ENCODE data around the gene C3AR1. TPM values are rescaled to one million over a fixed set of nuclear protein-coding genes. Genes with fewer than 3 reads are reported as not detected.
A peak's percentile ranks its signal among the peaks of the same experiment; 100 is the strongest.

The C3AR1 gene
- total and polyA plus RNA-seq, 2 of the 13 experiments (the other 11 are each of a cell fraction or from before 2014, with no cell fraction given): not detected

- Histone ChIP-seq H3K36me3 (replicated peaks in 1 of 2; ENCODE audit: control insufficient read depth in 1 of 2, insufficient read depth in 2 of 2, low read length in 2 of 2) (no peaks in the 10 kb centered on the region), H3K9me3 (ENCODE audit: low read length) (no peaks in the 10 kb centered on the region), H3K27ac (ENCODE audit: extremely low read length, insufficient read depth, low read length) (no peak overlapping the region), H3K27me3 (ENCODE audit: control insufficient read depth in 1 of 2, insufficient read depth in 2 of 2, low read length in 2 of 2) (peaks cover 0 to 2% of the 10 kb centered on the region in 2 experiments; a peak in 2 of 5 replicates), H3K9ac (ENCODE audit: insufficient read depth, low read depth, low read length) (no peak overlapping the region), H4K20me1 (ENCODE audit: insufficient read depth, low read length) (no peaks in the 10 kb centered on the region), H3K4me1 (ENCODE audit: insufficient read depth, low read length) (peaks cover 11% of the 10 kb centered on the region), H3K4me3 (replicated peaks in 1 of 3; ENCODE audit: insufficient read depth in 1 of 3, low read depth in 2 of 3, low read length in 3 of 3) (no peak overlapping the region), H2AFZ (ENCODE audit: low read length) (no peak overlapping the region), H3K79me2 (ENCODE audit: insufficient read depth, low read length) (no peaks in the 10 kb centered on the region), H3K4me2 (ENCODE audit: low read depth, low read length) (no peak overlapping the region)
- ChIA-PET POLR2A (interaction anchor here (0.5 kb wide), 1 partner anchor 1005 kb away, joined by 4 read pairs; no protein-coding TSS in a partner anchor), CTCF (ENCODE audit: low intra/inter-chr PET ratio, low total read pairs) (no interaction called here)
- DNase-seq (ENCODE audit: low spot score) (no peak), ATAC-seq (no peak), FAIRE-seq (no peak)
- in situ Hi-C loops (cut with HindIII; ENCODE audit: extremely low pct_ligation_motif_present, low pct_unique_long_range_greater_than_20kb): no loop called here
- WGBS (ENCODE audit: low lambda C conversion rate): 5% methylated on average over 4 of the region's 4 CpGs
- TF ChIP-seq CEBPB (IDR thresholded peaks at IDR 0.05; ENCODE audit: borderline replicate concordance, low read depth, low read length) (peak; percentile 27; the same call in 1 of the 2 replicates), PRPF4 (IDR thresholded peaks at IDR 0.05; ENCODE audit: low read depth, low read length, poor library complexity, severe bottlenecking) (no peak), USF2 (IDR thresholded peaks at IDR 0.05; ENCODE audit: low read depth, low read length) (no peak), USF2 (CRISPR knock-in tag; IDR thresholded peaks at IDR 0.05; ENCODE audit: borderline replicate concordance) (no peak), ZNF296 (CRISPR knock-in tag; conservative IDR thresholded peaks at IDR 0.05) (no peak), ZNF547 (CRISPR knock-in tag; IDR thresholded peaks at IDR 0.05) (no peak)
- TF ChIP-seq, protein P1, sequence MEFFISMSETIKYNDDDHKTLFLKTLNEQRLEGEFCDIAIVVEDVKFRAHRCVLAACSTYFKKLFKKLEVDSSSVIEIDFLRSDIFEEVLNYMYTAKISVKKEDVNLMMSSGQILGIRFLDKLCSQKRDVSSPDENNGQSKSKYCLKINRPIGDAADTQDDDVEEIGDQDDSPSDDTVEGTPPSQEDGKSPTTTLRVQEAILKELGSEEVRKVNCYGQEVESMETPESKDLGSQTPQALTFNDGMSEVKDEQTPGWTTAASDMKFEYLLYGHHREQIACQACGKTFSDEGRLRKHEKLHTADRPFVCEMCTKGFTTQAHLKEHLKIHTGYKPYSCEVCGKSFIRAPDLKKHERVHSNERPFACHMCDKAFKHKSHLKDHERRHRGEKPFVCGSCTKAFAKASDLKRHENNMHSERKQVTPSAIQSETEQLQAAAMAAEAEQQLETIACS (CRISPR knock-in tag; IDR thresholded peaks at IDR 0.05): no peak
- intact Hi-C loops (cut with micrococcal nuclease; ENCODE audit: unreplicated experiment): no loop called here
- no TSS peak for BruUV-seq (replicated peaks)
Measured at GRCh38 chr12:8076366-8076765, 10.2 kb upstream of the C3AR1 start.

Measured in HepG2 (cell line).